Measurements from ENCODE around the gene THOP1.
"Not testable (repeated sequence)": the region's sequence is repeated elsewhere in the genome, so short reads cannot be mapped to it uniquely, and the experiment has no call there.

The THOP1 gene

GRCh38 chr19:2817237-2817829 is 32.0 kb downstream of the THOP1 start:
- not testable (repeated sequence) for DNase-seq

- DNase-seq = peak; percentile 96 to 99 (median 97)
Observed at GRCh38 chr19:2819540-2820111, 34.3 kb downstream of the THOP1 start, which contains the start of gene ZNF554. TSS of gene ZNF554 (plus strand) at chr19:2819868. CDS start at chr19:2820072, 204 bp downstream.

- DNase-seq = peak in 1 of 5 donors; percentile 3
Observed at GRCh38 chr19:2820112-2820702, 34.9 kb downstream of the THOP1 start.

- DNase-seq = no peak
Observed at GRCh38 chr19:2822846-2823245, 37.5 kb downstream of the THOP1 start.

- no peak for DNase-seq
Observed at GRCh38 chr19:2823646-2824045, 38.3 kb downstream of the THOP1 start.

GRCh38 chr19:2824129-2824528 is 38.8 kb downstream of the THOP1 start:
- no peak for DNase-seq

- no peak for DNase-seq
Observed at GRCh38 chr19:2827022-2827421, 41.7 kb downstream of the THOP1 start.

- no peak for DNase-seq
Observed at GRCh38 chr19:2827840-2828489, 42.7 kb downstream of the THOP1 start.

GRCh38 chr19:2834294-2834871 is 49.1 kb downstream of the THOP1 start:
- no peak for DNase-seq

- no peak for DNase-seq
Observed at GRCh38 chr19:2837430-2837829, 52.1 kb downstream of the THOP1 start.

- peak; percentile 96 to 100 (median 98) for DNase-seq
Observed at GRCh38 chr19:2840794-2841791, 55.8 kb downstream of the THOP1 start, which contains the start of gene ZNF555. TSS of gene ZNF555 (plus strand) at chr19:2841475. CDS start at chr19:2841573, 98 bp downstream.

- no peak for DNase-seq
Observed at GRCh38 chr19:2841855-2842574, 56.7 kb downstream of the THOP1 start.

- DNase-seq = no peak
Observed at GRCh38 chr19:2845107-2845506, 59.8 kb downstream of the THOP1 start.

- DNase-seq = no peak
Observed at GRCh38 chr19:2846180-2846894, 61.0 kb downstream of the THOP1 start.

GRCh38 chr19:2847507-2847906 is 62.2 kb downstream of the THOP1 start:
- no peak for DNase-seq

- DNase-seq = no peak
Observed at GRCh38 chr19:2848616-2849015, 63.3 kb downstream of the THOP1 start.

GRCh38 chr19:2850256-2850925 is 65.1 kb downstream of the THOP1 start:
- no peak for DNase-seq

- DNase-seq = no peak
Observed at GRCh38 chr19:2852598-2852997, 67.3 kb downstream of the THOP1 start.

- no peak for DNase-seq
Observed at GRCh38 chr19:2853015-2853606, 67.8 kb downstream of the THOP1 start.

- no peak for DNase-seq
Observed at GRCh38 chr19:2854849-2855248, 69.5 kb downstream of the THOP1 start.
